HEK293 (cell line): ENCODE measurements around the gene PAXX.

Experiments used
- CTCF ChIP-seq: fragments of 450-650 bp; formaldehyde crosslinking; IDR thresholded peaks from 2 replicates; pipeline ENCODE4 v1.5.1; 2016; ENCODE audit warnings: missing biosample characterization, missing genetic modification characterization
- KLF9 ChIP-seq: fragments of 450-650 bp; formaldehyde crosslinking; IDR thresholded peaks from 2 replicates; pipeline ENCODE4 v1.5.1; 2016; ENCODE audit warnings: missing biosample characterization, missing genetic modification characterization, low read depth
- REST ChIP-seq: fragments of 450-650 bp; formaldehyde crosslinking; IDR thresholded peaks from 2 replicates; pipeline ENCODE4 v1.5.1; 2016; ENCODE audit warnings: missing biosample characterization, missing genetic modification characterization
- ZBTB20 ChIP-seq: fragments of 450-650 bp; formaldehyde crosslinking; IDR thresholded peaks from 2 replicates; pipeline ENCODE4 v1.5.1; 2016; ENCODE audit warnings: missing biosample characterization, missing genetic modification characterization
- ZBTB7A ChIP-seq: fragments of 450-650 bp; formaldehyde crosslinking; IDR thresholded peaks from 2 replicates; pipeline ENCODE4 v1.5.1; 2016; ENCODE audit warnings: low read depth, missing biosample characterization, missing genetic modification characterization
- ZFP37 ChIP-seq: fragments of 450-650 bp; formaldehyde crosslinking; IDR thresholded peaks from 2 replicates; pipeline ENCODE4 v1.5.1; 2016; ENCODE audit warnings: missing biosample characterization, missing genetic modification characterization
- ZNF133 ChIP-seq: fragments of 450-650 bp; formaldehyde crosslinking; IDR thresholded peaks from 2 replicates; pipeline ENCODE4 v1.5.1; 2016; ENCODE audit warnings: missing biosample characterization, missing genetic modification characterization
- ZNF24 ChIP-seq: fragments of 450-650 bp; formaldehyde crosslinking; IDR thresholded peaks from 2 replicates; pipeline ENCODE4 v1.5.1; 2016; ENCODE audit warnings: missing biosample characterization, missing genetic modification characterization
- ZNF324 ChIP-seq: fragments of 450-650 bp; formaldehyde crosslinking; IDR thresholded peaks from 2 replicates; pipeline ENCODE4 v1.5.1; 2016; ENCODE audit warnings: missing biosample characterization, missing genetic modification characterization
- ZNF837 ChIP-seq: fragments of 450-650 bp; formaldehyde crosslinking; IDR thresholded peaks from 2 replicates; pipeline ENCODE4 v1.5.1; 2016; ENCODE audit warnings: missing biosample characterization, missing genetic modification characterization
- TF ChIP-seq, protein P1 (sequence below): fragments of 450-650 bp; formaldehyde crosslinking; IDR thresholded peaks from 2 replicates; pipeline ENCODE4 v1.5.1; 2016; ENCODE audit warnings: missing biosample characterization, missing genetic modification characterization

GRCh38 chr9:136977649-136978072 lies 14.6 kb upstream of the PAXX start:
- TF ChIP-seq ZNF24 (tag by site-specific recombination) (no peak), CTCF (tag by site-specific recombination) (no peak), ZBTB20 (tag by site-specific recombination) (no peak), ZNF837 (tag by site-specific recombination) (no peak), REST (tag by site-specific recombination) (no peak), ZBTB7A (no peak), ZFP37 (no peak), ZNF324 (tag by site-specific recombination) (no peak), KLF9 (no peak), ZNF133 (tag by site-specific recombination) (no peak)
- TF ChIP-seq, protein P1, sequence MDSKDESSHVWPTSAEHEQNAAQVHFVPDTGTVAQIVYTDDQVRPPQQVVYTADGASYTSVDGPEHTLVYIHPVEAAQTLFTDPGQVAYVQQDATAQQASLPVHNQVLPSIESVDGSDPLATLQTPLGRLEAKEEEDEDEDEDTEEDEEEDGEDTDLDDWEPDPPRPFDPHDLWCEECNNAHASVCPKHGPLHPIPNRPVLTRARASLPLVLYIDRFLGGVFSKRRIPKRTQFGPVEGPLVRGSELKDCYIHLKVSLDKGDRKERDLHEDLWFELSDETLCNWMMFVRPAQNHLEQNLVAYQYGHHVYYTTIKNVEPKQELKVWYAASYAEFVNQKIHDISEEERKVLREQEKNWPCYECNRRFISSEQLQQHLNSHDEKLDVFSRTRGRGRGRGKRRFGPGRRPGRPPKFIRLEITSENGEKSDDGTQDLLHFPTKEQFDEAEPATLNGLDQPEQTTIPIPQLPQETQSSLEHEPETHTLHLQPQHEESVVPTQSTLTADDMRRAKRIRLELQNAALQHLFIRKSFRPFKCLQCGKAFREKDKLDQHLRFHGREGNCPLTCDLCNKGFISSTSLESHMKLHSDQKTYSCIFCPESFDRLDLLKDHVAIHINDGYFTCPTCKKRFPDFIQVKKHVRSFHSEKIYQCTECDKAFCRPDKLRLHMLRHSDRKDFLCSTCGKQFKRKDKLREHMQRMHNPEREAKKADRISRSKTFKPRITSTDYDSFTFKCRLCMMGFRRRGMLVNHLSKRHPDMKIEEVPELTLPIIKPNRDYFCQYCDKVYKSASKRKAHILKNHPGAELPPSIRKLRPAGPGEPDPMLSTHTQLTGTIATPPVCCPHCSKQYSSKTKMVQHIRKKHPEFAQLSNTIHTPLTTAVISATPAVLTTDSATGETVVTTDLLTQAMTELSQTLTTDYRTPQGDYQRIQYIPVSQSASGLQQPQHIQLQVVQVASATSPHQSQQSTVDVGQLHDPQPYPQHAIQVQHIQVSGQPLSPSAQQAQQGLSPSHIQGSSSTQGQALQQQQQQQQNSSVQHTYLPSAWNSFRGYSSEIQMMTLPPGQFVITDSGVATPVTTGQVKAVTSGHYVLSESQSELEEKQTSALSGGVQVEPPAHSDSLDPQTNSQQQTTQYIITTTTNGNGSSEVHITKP (tag by site-specific recombination) = no peak
